ENCODE data around the gene SUCLG1.
"Not testable (repeated sequence)": the region's sequence is repeated elsewhere in the genome, so short reads cannot be mapped to it uniquely, and the experiment has no call there.

SUCLG1 gene

GRCh38 chr2:84417453-84418145, 41.5 kb downstream of the SUCLG1 start:
- no peak for DNase-seq

GRCh38 chr2:84409531-84409930, 49.5 kb downstream of the SUCLG1 start:
- DNase-seq: no peak

GRCh38 chr2:84402111-84402510, 57.0 kb downstream of the SUCLG1 start:
- not testable (repeated sequence) for DNase-seq

- DNase-seq: not testable (repeated sequence)
These were observed 59.2 kb downstream of the SUCLG1 start for GRCh38 chr2:84399839-84400238.

GRCh38 chr2:84395820-84396219, 63.3 kb downstream of the SUCLG1 start:
- DNase-seq: no peak

GRCh38 chr2:84394628-84395027, 64.5 kb downstream of the SUCLG1 start:
- DNase-seq: no peak

- no peak for DNase-seq
These were observed 65.3 kb downstream of the SUCLG1 start for GRCh38 chr2:84393829-84394228.

GRCh38 chr2:84389794-84390193, 69.3 kb downstream of the SUCLG1 start:
- DNase-seq: no peak

- no peak for DNase-seq
These were observed 70.1 kb downstream of the SUCLG1 start for GRCh38 chr2:84388921-84389490.

GRCh38 chr2:84388133-84388532, 70.9 kb downstream of the SUCLG1 start:
- no peak for DNase-seq

- no peak for DNase-seq
These were observed 72.6 kb downstream of the SUCLG1 start for GRCh38 chr2:84386336-84387040.

GRCh38 chr2:84383271-84383670, 75.8 kb downstream of the SUCLG1 start:
- DNase-seq: no peak

GRCh38 chr2:84380875-84381274, 78.2 kb downstream of the SUCLG1 start:
- no peak for DNase-seq

- no peak for DNase-seq
These were observed 80.1 kb downstream of the SUCLG1 start for GRCh38 chr2:84378960-84379359.

- no peak for DNase-seq
These were observed 84.1 kb downstream of the SUCLG1 start for GRCh38 chr2:84375020-84375419.

GRCh38 chr2:84373866-84374265, 85.2 kb downstream of the SUCLG1 start:
- no peak for DNase-seq

Data from NK-92 treated with Interleukin-12 subunit alpha and Interleukin-12 subunit beta, amount 100 ng/mL, for 24 hours (cell line).